Pancreas (tissue), 10 donors: ENCODE results near the gene RBL1. TPM values are rescaled to one million over a fixed set of nuclear protein-coding genes. Genes with fewer than 3 reads are reported as not detected.
A peak's percentile ranks its signal among the peaks of the same experiment; 100 is the strongest.

Experiments
- ATAC-seq, 4 donors: fragments of 200-7000 bp; cut with Tn5 transposase; one replicate each; pipeline versions ENCODE4 v1.8.0 to v1.9.1; 2020; ENCODE audit warnings: mild to moderate bottlenecking in 4 of 4, moderate library complexity in 4 of 4
- DNase-seq, 6 donors: peaks; one replicate each; pipeline ENCODE4 v3.0.0-alpha.2; 2020
- FAIRE-seq: peaks from 2 replicates; lab custom pipeline; 2012; peaks lifted over from hg19 to GRCh38; lab: Jason Lieb, UNC
- H3K27ac ChIP-seq, 4 donors: fragments of 200-600 bp; sonication (generic); 1 replicate in 3 of 4; 2 replicates in 1 of 4; pipeline versions ENCODE4 v1.5.0 to v1.8.0; 2020
- H3K27me3 ChIP-seq, 4 donors: fragments of 200-600 bp; one replicate each; pipeline ENCODE4 v1.8.0; 2021
- H3K36me3 ChIP-seq, 3 donors: fragments of 200-600 bp; sonication (generic) in 1 of 3; one replicate each; pipeline versions ENCODE4 v1.5.0 to v1.8.0; 2020 to 2021
- H3K4me1 ChIP-seq, 3 donors: fragments of 200-600 bp; one replicate each; pipeline ENCODE4 v1.8.0; 2021
- H3K4me3 ChIP-seq, 4 donors: fragments of 200-600 bp; sonication (generic) in 2 of 4; one replicate each; pipeline versions ENCODE4 v1.5.0 to v1.8.0; 2020 to 2021
- H3K9me3 ChIP-seq, 4 donors: fragments of 200-600 bp; one replicate each; pipeline ENCODE4 v1.8.0; 2021
- WGBS, 2 donors: extraction: QIAGEN DNeasy Blood & Tissue Kit; methylation state at CpG; one replicate each; pipeline ENCODE4 v1.1.7; 2013; 5-methylcytosine and 5-hydroxymethylcytosine counted together
- intact Hi-C, 3 donors: fragments of 100-400 bp; cut with DNase I; formaldehyde crosslinking; loops; one replicate each; pipeline versions ENCODE4 v1.11.1 to v1.14.2; 2022
- polyA plus RNA-seq, 2 donors: library from polyadenylated mRNA; stranded (reverse); fragments of 200-250 nt; gene quantifications; one replicate each; pipeline ENCODE4 v1.2.3, GENCODE V29; 2013
- total RNA-seq, 6 donors: library from RNA; stranded (reverse); fragmentation: NEBNext Ultra II Directional in 4 of 6; extraction: Animal tissue kit (Norgen Biotek cat#: 25700) in 4 of 6; gene quantifications; one replicate each; pipeline versions ENCODE4 v1.2.1 to v1.2.4, GENCODE V29; 2021 to 2023
- TF ChIP-seq, protein P1 (sequence below), 4 donors: fragments of 200-600 bp; sonication (generic) in 3 of 4; IDR thresholded peaks; one replicate each; pipeline versions ENCODE4 v1.5.0 to v1.8.0; 2021; ENCODE audit warnings: antibody characterized with exemption in 4 of 4
- donor health status: healthy with polysubstance abuse.
- donor health status: DM: no; HTN: no; CAD: no; lungs with moderate emphysema.
- donor health status: DM: no; HTN: no; CAD: no.
- donor health status: control.
- donor health status: control.
- donor health status: Bipolar disorder and iron deficiency.
- donor health status: DM: yes; HTN: yes; CAD: no.
- donor health status: DM: no; HTN: no; CAD: no.
- donor health status: DM: no; HTN: no; CAD: no.
- donor health status: DM: yes; HTN: yes; CAD: no.

RBL1 gene, protein sequence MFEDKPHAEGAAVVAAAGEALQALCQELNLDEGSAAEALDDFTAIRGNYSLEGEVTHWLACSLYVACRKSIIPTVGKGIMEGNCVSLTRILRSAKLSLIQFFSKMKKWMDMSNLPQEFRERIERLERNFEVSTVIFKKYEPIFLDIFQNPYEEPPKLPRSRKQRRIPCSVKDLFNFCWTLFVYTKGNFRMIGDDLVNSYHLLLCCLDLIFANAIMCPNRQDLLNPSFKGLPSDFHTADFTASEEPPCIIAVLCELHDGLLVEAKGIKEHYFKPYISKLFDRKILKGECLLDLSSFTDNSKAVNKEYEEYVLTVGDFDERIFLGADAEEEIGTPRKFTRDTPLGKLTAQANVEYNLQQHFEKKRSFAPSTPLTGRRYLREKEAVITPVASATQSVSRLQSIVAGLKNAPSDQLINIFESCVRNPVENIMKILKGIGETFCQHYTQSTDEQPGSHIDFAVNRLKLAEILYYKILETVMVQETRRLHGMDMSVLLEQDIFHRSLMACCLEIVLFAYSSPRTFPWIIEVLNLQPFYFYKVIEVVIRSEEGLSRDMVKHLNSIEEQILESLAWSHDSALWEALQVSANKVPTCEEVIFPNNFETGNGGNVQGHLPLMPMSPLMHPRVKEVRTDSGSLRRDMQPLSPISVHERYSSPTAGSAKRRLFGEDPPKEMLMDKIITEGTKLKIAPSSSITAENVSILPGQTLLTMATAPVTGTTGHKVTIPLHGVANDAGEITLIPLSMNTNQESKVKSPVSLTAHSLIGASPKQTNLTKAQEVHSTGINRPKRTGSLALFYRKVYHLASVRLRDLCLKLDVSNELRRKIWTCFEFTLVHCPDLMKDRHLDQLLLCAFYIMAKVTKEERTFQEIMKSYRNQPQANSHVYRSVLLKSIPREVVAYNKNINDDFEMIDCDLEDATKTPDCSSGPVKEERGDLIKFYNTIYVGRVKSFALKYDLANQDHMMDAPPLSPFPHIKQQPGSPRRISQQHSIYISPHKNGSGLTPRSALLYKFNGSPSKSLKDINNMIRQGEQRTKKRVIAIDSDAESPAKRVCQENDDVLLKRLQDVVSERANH
- total RNA-seq (1 to 10 TPM; 2.5 to 4.3 (median 3.8) TPM), polyA plus RNA-seq (1 to 10 TPM; 1.1 to 1.4 TPM)

DNA sequence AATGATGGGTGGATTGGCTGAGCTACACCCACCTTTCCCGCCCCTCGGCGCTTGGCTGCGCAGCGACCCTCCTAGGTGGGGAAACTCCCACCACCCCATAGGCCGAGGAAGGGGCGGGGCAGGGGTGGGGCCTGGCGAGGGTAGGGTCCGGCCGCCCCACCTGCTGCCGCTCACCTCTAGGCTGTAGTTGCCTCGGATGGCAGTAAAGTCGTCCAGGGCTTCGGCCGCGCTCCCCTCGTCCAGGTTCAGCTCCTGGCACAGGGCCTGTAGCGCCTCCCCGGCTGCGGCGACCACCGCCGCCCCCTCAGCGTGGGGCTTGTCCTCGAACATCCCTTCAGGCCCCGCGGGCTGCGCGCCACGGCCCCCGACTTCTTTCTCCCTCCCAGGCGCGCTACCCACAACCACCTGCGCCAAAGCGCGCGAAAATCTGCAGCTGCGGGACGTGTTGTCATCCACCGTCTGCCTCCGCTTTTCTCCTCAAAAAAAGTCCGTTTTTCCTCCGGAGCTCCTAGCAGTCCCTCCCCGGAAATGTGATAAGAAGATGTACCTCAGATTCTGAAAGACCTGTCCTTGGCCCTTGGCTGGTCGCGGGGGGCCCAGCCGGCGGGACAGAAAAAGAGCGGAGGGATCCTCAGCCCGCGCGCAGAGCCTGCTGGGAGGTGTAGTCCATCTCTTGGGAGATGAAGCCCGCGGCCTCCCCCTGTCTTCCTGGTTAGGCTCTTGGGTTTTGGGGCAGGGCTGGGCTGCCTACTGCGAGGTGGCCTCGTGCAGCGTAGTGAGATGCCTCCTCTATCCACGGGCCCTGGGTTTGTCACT is at the start of gene RBL1:
TSS of gene RBL1 (minus strand) at position 399 of the 816 bp plus-strand sequence. CDS start at position 330, 69 bp downstream.
- DNase-seq (peak; percentile 80 to 92 (median 82)), FAIRE-seq (no peak), ATAC-seq (peak; percentile 92 to 96 (median 94))
- H3K4me3 ChIP-seq = peak within 1 kb of the TSS; percentile 64 to 94 (median 78)
- TF ChIP-seq, protein P1, sequence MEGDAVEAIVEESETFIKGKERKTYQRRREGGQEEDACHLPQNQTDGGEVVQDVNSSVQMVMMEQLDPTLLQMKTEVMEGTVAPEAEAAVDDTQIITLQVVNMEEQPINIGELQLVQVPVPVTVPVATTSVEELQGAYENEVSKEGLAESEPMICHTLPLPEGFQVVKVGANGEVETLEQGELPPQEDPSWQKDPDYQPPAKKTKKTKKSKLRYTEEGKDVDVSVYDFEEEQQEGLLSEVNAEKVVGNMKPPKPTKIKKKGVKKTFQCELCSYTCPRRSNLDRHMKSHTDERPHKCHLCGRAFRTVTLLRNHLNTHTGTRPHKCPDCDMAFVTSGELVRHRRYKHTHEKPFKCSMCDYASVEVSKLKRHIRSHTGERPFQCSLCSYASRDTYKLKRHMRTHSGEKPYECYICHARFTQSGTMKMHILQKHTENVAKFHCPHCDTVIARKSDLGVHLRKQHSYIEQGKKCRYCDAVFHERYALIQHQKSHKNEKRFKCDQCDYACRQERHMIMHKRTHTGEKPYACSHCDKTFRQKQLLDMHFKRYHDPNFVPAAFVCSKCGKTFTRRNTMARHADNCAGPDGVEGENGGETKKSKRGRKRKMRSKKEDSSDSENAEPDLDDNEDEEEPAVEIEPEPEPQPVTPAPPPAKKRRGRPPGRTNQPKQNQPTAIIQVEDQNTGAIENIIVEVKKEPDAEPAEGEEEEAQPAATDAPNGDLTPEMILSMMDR (IDR thresholded peaks at IDR 0.05) = no peak
- WGBS, 2 donors = 0 to 1% methylated on average over 45 to 58 of the region's 58 CpGs
- H3K36me3 ChIP-seq = no peaks in the 10 kb centered on the region
- no peaks in the 10 kb centered on the region for H3K27me3 ChIP-seq
- intact Hi-C loops = no loop called here
- H3K9me3 ChIP-seq = no peaks in the 10 kb centered on the region
- peak within 1 kb of the TSS; percentile 38 to 59 (median 50) for H3K27ac ChIP-seq
- H3K4me1 ChIP-seq = no peaks in the 10 kb centered on the region

DNA sequence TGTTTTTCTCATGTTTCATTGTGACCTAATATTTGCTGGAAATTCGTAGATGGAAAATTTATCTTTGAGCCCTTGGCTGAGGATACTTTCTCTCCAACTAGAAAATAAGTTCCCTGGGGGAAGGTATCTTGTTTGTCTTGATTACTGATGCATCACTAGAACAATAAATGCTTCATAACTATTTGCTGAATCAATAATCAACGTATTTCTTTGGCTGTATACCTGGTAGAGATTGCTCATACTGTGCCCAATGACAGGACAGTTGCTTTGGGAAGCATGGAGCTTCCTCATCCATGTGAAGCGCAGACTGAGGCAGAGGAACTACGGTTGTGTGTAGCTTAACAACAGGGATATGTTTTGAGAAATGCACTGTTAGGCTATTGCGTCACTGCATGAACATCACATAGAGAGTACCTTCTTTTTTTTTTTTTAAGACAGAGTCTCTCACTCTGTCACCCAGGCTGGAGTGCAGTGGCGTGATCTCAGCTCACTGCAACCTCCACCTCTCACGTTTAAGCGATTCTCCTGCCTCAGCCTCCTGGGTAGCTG is 49.1 kb upstream of the RBL1 start:
- TF ChIP-seq, protein P1 (IDR thresholded peaks at IDR 0.05) = no peak
- ATAC-seq (no peak), DNase-seq (no peak), FAIRE-seq (no peak)
- H3K4me3 ChIP-seq = no peak overlapping the region
- WGBS, 2 donors = 91 to 92% methylated on average over 8 of the region's 8 CpGs
- H3K27me3 ChIP-seq = no peaks in the 10 kb centered on the region
- H3K27ac ChIP-seq = no peak overlapping the region
- no peaks in the 10 kb centered on the region for H3K36me3 ChIP-seq
- intact Hi-C loops = no loop called here
- H3K4me1 ChIP-seq = no peaks in the 10 kb centered on the region
- no peaks in the 10 kb centered on the region for H3K9me3 ChIP-seq

DNA sequence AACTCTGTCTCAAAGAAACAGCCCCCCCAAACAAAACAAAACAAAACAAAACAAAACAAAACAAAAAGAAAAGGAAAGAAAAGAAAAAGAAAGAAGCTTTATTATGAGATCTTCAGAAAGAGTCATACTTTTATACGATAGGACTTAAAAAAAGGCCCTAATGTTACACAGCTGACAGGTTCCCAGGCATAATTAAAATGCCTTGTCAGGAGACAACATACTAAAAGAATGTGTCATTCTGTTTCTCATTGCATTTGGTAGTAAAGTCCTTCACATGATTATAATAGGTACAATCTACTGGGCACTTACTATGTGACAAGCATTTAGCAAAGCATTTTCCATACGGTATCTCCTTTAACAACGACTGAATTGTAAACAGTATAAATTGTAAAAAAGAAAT is 46.9 kb upstream of the RBL1 start:
- H3K4me3 ChIP-seq = no peak overlapping the region
- DNase-seq (no peak), ATAC-seq (peak in 1 of 4 donors; percentile 26), FAIRE-seq (no peak)
- H3K4me1 ChIP-seq = no peaks in the 10 kb centered on the region
- TF ChIP-seq, protein P1 (IDR thresholded peaks at IDR 0.05) = no peak
- H3K27me3 ChIP-seq = no peaks in the 10 kb centered on the region
- H3K36me3 ChIP-seq = no peaks in the 10 kb centered on the region
- no peaks in the 10 kb centered on the region for H3K9me3 ChIP-seq
- H3K27ac ChIP-seq = no peak overlapping the region
- intact Hi-C loops = no loop called here
- WGBS, 2 donors = 64 to 66% methylated on average over 3 of the region's 3 CpGs

DNA sequence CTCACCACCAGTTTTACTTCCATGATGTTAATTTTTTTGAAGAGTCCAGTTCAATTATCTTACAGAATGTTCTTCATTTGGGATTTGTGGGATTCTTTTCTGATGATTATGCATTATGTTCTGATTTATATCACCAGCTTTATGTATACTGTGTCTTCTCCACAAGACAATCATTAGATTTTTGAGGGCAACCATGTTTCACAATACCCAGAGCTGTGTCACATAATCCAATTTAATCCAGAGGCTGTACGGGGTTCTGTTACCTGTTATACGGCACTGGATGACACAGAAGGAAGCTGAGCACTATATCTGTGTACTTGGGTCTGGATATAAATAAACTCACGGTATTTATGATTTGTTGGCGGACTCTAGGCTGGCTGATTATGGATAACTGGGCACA is 41.8 kb upstream of the RBL1 start:
- H3K4me3 ChIP-seq = no peak overlapping the region
- ATAC-seq = no peak
- no peaks in the 10 kb centered on the region for H3K36me3 ChIP-seq
- DNase-seq = no peak
- H3K27me3 ChIP-seq = no peaks in the 10 kb centered on the region
- no peaks in the 10 kb centered on the region for H3K4me1 ChIP-seq
- WGBS, 2 donors = 88 to 90% methylated on average over 4 of the region's 4 CpGs
- H3K27ac ChIP-seq = no peak overlapping the region
- FAIRE-seq = no peak
- intact Hi-C loops = no loop called here
- no peaks in the 10 kb centered on the region for H3K9me3 ChIP-seq
- TF ChIP-seq, protein P1 (IDR thresholded peaks at IDR 0.05) = no peak
